ENCODE data around the gene CT47C1. TPM values are rescaled to one million over a fixed set of nuclear protein-coding genes. Genes with fewer than 3 reads are reported as not detected.
A peak's percentile ranks its signal among the peaks of the same experiment; 100 is the strongest.
"Not testable (repeated sequence)": the region's sequence is repeated elsewhere in the genome, so short reads cannot be mapped to it uniquely, and the experiment has no call there.

The CT47C1 gene
- not detected for polyA plus RNA-seq (ENCODE audit: insufficient read length in 3 of 3)
- long read RNA-seq, donor 1: 0 reads
- long read RNA-seq, donor 2: 0 reads
- long read RNA-seq, donor 3: 0 reads
- long read RNA-seq, donor 4: 0 reads
- long read RNA-seq, donor 5: 0 reads
- long read RNA-seq, donor 6: 0 reads
- long read RNA-seq, donor 7: 0 reads
- long read RNA-seq, donor 8: 0 reads
- long read RNA-seq, donor 9: 0 reads
- long read RNA-seq, donor 10: 0 reads
- long read RNA-seq, donor 11: 0 reads
- long read RNA-seq, donor 12: 0 reads
- long read RNA-seq, donor 13: 0 reads
- long read RNA-seq, donor 14: 0 reads
- long read RNA-seq, donor 15: 0 reads
- long read RNA-seq, donor 16: 0 reads

DNA sequence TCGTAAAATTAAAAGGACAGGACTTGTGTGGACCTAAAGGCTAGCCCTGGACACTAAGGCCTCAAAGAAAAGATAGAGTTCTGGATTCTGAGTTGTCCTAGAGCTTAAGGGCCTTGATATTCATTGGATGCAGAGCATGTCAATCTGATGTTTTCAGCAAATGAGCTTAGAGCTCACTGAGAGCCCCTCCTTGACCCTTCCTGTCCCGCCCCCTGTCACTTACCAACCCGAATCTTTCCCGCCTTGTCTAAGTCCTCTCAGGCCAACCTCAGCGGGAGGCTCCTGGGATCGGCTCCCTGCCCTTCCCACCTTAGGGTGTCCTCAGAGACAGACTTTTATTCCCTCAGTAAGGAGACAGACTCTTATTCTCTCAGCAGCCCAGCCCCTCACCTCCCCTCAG lies at the start of gene CT47C1:
TSS of gene CT47C1 (plus strand) at position 250 of the 400 bp plus-strand sequence. CDS start 233 bp downstream, outside the sequence.
- DNase-seq (ENCODE audit: extremely low read depth in 1 of 11, low read depth in 9 of 11, low spot score in 4 of 11): no peak

DNA sequence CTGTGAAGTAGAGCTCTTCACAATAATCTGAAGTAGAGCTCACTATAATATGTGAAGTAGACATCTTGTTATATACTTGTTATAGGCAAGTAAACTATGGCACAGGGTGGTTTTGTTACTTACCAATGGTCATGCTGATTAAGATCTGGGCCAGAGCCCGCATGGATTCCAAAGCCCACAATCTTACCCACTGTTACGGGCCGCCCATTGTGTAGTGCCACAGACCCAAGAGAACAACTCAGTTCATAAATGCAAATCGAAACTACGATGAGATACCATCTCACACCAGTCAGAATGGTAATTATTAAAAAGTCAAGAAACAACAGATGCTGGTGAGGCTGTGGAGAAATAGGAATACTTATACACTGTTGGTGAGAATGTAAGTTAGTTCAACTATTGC lies 46.9 kb upstream of the CT47C1 start:
- DNase-seq (ENCODE audit: extremely low read depth in 1 of 11, low read depth in 9 of 11, low spot score in 4 of 11): no peak

DNA sequence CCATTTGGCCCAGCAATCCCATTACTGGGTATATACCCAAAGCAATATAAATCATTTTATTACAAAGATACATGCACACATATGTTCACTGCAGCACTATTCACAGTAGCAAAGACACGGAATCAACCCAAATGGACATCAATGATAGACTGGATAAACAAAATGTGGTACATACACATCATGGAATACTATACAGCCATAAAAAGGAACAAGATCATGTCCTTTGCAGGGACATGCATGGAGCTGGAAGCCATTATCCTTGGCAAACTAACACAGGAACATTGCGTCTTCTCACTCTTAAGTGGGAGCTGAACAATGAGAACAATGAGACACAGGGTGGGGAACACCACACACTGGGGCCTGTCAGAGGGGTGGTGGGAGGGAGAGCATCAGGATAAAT lies 46.4 kb upstream of the CT47C1 start:
- DNase-seq (ENCODE audit: extremely low read depth in 1 of 11, low read depth in 9 of 11, low spot score in 4 of 11): not testable (repeated sequence)

DNA sequence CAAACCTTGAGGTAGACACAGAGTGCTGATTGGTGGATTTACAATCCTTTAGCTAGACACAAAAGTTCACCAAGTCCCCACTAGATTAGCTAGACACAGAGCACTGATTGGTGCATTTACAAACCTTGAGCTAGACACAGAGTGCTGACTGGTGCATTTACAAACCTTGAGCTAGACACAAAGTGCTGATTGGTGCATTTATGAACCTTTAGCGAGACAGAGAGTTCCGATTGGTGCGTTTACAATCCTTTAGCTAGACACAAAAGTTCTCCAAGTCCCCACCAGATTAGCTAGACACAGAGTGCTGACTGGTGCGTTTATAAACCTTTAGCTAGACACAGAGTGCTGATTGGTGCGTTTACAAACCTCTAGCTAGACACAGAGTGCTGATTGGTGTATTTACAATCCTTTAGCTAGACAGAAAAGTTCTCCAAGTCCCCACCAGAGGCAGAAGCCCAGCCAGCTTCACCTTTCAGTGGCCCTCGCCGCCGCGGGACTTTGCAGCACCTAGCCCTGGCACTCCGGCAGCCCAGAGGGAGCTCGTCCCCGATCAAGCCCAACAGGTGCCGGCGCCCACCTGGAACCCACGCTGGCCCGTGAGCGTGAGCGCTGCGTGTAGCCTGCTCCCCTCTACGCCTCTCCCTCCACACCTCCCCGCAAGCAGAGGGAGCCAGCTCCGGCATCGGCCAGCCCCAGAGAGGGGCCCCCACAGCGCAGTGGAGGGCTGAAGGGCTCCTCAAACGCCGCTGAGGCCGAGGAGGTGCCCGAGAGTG lies 44.6 kb upstream of the CT47C1 start:
- DNase-seq (ENCODE audit: extremely low read depth in 1 of 11, low read depth in 9 of 11, low spot score in 4 of 11): not testable (repeated sequence)

DNA sequence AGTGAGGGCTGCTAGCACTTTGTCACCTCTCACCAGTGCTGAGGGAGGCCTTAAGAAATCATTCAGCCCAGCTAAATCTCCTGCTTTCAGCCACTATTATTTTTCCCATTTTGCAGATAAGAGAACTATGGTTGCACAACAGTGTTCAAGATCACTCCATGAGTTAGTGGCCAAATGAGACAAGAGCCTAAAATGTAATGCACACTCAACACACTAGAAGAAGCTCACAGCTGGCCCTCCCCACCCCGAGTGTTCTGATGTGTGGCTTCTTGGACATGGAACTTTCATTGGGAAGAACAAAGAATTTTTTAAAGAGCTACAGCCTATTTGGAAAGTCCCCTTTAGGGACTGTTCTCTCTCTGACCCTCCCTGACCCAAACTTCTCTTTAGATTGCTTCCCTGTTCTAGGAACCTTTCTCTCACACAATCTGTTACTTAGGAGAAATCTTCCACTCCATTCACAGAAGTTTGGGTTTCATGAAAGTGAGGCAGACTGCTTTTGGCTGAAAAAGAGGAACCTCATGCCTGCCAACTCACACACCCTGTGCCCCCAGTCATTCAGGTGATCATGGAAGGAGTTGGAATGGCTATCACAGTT lies 44.0 kb upstream of the CT47C1 start:
- DNase-seq (ENCODE audit: extremely low read depth in 1 of 11, low read depth in 9 of 11, low spot score in 4 of 11): no peak

DNA sequence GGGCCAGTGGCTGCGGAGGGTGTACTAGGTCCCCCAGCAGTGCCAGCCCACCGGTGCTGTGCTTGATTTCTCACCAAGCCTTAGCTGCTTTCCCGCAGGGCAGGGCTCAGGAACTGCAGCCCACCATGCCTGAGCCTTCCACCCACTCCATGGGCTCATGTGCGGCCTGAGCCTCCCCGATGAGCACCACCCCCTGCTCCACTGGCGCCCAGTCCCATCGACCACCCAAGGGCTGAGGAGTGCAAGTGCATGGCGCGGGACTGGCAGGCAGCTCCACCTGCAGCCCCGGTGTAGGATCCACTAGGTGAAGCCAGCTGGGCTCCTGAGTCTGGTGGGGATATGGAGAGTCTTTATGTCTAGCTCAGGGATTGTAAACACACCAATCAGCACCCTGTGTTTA lies 43.1 kb upstream of the CT47C1 start:
- DNase-seq (ENCODE audit: extremely low read depth in 1 of 11, low read depth in 9 of 11, low spot score in 4 of 11): not testable (repeated sequence)

DNA sequence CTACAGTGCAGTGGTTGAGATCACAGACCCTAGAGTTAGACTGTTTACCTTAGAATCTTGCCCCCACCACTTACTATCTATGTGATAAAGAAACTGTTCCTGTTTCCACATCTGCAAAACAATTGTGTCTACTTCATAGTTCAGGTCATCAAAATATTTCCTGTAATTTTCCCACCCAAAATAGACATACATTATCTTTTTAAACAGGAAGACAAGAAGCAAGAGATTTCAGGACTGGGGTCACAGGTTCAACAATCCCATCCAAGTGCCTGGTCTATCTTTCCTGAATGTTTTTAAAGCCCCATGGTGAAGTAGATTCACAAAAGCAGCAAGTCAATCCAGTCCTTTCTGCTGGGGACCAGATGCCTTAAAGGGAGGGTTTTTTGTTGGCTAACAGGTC lies 41.8 kb upstream of the CT47C1 start:
- no peak for DNase-seq (ENCODE audit: extremely low read depth in 1 of 11, low read depth in 9 of 11, low spot score in 4 of 11)

DNA sequence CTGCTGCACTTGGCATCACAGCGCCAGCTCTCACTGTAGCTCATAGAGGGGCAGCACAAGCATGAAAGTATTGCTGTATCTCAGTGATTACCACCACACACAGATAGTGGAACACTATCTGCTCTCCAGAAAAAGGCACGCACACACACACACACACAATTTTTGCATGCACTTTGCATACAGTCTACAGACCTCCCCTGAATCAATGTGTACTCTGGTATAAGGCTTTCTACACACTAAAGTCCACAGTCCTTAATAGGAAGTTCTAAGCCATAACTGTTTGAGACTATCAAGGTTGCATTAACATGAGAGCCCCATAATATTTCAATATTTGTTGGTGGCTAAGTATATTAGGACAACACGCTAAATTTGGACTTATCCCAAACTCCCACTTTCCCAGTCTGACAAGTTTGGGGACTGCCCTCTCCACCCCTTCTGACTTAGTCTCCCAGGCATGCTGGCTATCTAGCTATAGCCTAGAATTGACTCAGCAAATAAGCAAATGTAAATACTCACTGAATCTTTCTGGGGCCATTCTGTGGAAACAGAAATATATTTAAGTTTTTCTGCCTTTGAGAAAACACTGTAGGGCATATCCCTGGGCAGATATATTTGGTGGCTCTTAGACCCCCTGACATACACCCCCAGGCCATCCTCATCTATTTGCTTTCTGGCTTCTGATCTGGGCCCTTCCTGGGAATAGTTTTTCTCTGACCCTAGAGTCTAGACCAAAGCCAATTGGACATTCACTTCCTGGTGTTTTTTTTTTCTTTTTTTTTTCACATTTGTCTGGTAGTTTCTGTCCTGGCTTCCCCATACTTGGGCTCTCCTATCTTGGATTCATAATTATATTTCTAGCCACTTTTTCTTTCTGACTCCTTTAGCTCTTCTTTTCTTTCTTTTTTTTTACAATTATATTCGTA lies 36.4 kb upstream of the CT47C1 start:
- no peak for DNase-seq (ENCODE audit: extremely low read depth in 1 of 11, low read depth in 9 of 11, low spot score in 4 of 11)

DNA sequence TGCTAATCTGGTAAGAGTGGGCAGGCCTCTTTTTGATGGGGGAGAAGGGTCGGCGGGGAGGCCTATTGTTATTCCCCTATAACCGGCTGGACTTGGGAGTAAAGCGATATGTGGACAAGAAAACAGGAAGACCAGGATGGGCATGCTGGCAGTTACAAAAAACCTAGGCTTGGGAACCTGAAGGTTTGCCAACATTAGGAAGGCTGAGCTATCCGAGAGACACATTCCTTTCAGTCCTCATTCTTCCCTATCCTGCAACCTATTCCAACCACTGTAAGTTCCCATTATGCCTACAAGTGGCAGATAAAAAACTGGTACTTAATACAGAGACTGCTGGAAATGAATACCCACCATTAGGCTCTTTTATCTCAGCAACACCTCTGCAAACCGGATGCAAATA lies 32.4 kb upstream of the CT47C1 start:
- DNase-seq (ENCODE audit: extremely low read depth in 1 of 11, low read depth in 9 of 11, low spot score in 4 of 11): no peak

DNA sequence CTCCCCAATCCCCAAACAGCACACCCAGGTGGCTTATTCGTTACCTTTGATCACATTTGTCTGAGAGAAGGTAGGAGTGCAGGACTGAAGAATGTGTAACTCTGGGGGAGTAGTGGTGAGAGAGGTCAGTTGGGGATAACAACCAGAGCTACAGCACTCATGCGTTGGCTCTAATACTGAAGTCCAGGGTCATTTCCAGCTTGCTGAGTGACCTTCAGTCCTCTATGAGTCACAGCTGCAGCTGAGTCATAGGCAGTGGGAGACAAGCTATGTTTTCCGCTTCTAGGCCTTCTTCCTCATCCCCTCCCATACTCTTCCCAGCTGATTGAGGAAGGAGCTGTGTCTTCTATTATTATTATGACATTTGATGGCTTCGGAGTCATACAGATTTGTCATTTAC lies 31.6 kb upstream of the CT47C1 start:
- peak in 5 of 11 donors; percentile 3 to 26 (median 9) for DNase-seq (ENCODE audit: extremely low read depth in 1 of 11, low read depth in 9 of 11, low spot score in 4 of 11)

DNA sequence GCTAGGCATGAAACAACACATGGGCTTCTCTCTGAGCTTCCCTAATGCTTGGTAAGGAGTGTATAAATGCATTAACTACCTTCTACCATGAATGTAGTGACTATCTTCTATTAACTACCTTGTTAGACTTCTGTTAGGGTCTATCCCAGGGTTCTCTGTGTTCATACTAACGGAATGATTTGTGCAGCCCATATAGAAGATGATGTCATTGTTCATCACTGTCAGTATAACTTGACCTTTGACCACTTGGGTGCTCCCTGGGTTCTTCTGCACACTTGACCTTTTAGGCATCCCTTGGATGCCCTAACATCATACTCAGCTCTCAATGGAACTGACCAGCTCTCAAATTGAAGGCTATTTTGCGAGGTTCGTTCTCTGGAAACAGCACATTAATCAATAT lies 30.8 kb upstream of the CT47C1 start:
- DNase-seq (ENCODE audit: extremely low read depth in 1 of 11, low read depth in 9 of 11, low spot score in 4 of 11): no peak

DNA sequence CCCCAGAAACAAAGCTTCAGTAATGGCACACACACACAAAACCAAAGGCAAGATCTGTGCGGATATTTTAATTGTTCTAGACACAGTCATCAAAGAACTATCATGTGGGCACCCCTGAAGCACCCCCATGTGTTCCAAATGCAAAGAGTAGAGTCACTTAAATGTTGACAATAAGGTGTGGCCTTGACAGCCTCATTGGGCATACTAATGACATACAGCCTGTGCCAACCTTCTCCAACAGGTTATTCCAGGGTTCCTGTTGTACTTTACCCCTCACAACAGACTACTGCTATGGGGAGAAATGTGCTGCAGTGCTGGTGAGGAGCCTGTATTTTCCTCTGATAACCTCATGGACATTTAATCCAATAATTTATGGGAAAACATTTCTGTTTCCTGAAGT lies 29.8 kb upstream of the CT47C1 start:
- no peak for DNase-seq (ENCODE audit: extremely low read depth in 1 of 11, low read depth in 9 of 11, low spot score in 4 of 11)

DNA sequence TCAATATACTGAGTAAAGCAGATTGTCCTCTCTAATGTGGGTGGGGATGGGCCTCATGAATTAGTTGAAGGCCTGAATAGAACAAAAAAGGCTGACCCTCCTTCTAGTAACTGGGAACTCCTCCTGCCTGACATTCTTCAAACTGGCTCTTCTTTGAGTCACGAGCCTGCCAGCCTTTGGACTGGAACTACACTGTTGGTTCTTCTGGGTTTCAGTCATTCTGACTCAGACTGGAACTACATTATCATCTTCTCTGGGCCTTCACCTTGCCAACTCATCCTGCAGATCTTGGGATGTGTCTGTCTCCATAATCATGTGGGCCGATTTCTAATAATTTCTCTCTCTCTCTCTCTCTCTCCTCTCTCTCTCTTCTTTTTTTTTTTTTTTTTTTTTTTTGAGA lies 26.9 kb upstream of the CT47C1 start:
- DNase-seq (ENCODE audit: extremely low read depth in 1 of 11, low read depth in 9 of 11, low spot score in 4 of 11): no peak

DNA sequence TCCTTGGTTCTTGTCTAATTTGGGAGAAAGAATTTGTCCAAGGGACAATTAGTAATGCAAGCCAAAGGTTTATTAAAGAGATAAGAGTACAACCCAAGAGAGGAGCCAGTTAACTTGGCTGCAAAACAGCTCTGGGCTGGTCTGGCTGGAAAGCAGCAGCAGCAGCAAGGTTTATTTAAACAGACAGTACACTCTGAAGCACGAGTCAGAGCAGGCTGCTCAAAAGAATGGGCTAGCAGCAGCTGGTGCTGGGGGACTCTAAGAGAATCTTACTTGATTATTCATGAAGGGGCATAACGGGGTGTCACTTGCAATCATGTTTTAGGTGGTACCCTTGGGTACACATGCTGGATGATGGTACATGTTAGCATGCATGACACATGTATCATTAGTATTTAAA lies 17.1 kb upstream of the CT47C1 start:
- no peak for DNase-seq (ENCODE audit: extremely low read depth in 1 of 11, low read depth in 9 of 11, low spot score in 4 of 11)

DNA sequence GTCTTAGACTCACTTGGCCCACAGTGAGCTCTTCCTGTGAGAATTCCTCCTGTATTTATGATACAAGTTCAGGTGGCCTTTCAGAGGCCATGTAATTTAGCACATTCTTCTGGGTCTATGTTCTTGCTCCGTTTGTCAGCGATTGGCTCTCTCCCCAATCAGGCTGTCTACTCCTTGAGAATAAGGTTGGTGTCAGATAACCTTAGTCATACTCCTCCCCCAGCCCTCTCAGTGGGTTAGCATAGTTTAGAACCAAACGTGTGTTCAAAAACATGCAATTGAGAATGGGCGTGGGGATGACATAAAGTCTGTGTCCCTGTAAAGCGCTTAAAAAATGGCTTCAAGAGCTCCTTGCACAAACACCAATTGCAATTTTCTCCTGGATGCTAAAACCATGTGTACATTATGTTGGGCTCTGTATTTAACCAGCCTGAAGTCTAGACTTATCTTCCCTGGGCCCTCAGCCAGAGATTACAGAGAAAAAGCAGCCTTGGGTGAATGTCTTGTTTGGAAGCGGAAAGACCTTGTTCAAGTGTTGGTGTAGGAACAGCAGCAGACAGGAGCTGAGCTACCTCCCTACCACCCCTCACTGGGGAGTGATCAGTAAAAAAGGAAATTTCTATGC lies 9.9 kb upstream of the CT47C1 start:
- DNase-seq (ENCODE audit: extremely low read depth in 1 of 11, low read depth in 9 of 11, low spot score in 4 of 11): no peak

DNA sequence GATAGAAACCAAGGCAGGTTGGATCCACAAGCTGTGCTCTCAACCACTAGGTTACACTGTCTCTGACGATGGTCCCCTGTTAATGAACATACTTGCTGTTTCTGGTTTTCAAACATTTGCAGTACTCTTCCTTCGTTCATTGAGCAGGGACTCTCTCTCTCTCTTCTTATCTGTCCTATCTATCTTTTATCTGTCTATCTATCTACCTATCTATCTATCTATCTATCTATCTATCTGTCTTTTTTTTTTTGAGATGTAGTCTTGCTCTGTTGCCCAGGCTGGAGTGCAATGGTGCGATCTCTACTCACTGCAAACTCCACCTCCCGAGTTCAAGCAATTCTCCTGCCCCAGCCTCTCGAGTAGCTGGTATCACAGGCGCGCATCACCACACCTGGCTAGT lies 9.4 kb upstream of the CT47C1 start:
- no peak for DNase-seq (ENCODE audit: extremely low read depth in 1 of 11, low read depth in 9 of 11, low spot score in 4 of 11)

DNA sequence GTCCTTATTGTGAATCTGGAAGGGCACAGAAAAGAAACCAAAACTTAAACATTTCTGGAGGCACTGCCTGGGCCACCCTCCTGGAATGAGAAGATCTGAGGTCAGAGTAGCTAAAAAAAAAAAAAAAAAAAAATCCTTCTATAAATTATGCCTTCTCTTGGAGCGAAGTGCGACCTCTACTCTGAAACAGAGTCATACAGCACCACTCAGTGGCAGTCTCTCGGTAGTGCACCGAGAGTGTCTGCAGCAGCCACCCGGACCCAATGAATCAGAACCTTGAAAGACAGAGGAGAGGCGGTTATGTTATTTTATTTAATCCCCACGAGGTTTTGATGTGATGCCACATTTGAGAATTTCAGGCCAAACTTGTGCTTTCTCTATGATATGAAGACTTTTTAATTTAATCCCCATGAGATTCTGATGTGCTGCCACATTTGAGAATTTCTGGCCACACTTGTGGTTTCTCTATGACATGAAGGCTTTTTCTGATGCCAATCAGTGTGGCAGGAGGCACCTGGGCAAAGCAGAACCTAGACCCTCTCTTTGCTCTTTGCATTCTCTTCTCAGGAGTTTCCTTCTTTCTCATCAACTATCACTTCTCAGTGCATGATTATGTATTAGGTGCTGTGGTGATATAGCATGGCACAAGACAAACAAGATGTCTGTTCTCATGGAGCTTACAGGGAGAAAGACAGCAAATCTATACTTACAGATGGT lies 5.6 kb upstream of the CT47C1 start:
- peak in 7 of 11 donors; percentile 17 to 42 (median 26) for DNase-seq (ENCODE audit: extremely low read depth in 1 of 11, low read depth in 9 of 11, low spot score in 4 of 11)

DNA sequence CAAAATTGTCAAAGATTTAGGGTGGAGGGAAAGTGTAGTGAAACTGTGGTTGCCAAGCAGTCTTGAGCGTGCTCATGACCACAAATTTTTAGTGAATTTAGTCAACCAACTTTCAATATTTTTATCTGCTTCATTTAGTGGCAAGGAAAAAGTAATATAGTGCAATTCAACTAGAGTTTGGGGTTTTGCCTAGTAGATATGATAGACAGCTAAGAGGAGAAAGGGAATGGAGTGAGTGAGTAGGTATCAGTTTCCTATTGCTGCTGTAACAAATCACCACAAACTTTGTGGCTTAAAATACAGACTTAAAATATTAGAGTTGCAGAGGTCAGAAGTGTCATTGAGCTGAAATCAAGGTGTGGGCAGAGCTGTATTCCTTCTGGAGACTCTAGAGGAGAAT lies 3.7 kb upstream of the CT47C1 start:
- DNase-seq (ENCODE audit: extremely low read depth in 1 of 11, low read depth in 9 of 11, low spot score in 4 of 11): no peak
